Measurements from ENCODE around the gene RGS9.

DNA sequence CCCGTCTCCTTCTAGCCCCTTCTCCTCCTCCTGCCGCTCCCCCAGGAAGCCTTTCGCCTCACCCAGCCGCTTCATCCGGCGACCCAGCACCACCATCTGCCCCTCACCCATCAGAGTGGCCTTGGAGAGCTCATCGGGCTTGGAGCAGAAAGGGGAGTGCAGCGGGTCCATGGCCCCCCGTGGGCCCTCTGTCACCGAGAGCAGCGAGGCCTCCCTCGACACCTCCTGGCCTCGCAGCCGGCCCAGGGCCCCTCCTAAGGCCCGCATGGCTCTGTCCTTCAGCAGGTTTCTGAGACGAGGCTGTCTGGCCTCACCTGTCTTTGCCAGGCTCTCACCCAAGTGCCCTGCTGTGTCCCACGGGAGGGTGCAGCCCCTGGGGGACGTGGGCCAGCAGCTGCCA, 87.9 kb downstream of the RGS9 start:
- TF ChIP-seq, protein P1, sequence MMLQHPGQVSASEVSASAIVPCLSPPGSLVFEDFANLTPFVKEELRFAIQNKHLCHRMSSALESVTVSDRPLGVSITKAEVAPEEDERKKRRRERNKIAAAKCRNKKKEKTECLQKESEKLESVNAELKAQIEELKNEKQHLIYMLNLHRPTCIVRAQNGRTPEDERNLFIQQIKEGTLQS (IDR thresholded peaks at IDR 0.05): no peak
- TF ChIP-seq, protein P2, sequence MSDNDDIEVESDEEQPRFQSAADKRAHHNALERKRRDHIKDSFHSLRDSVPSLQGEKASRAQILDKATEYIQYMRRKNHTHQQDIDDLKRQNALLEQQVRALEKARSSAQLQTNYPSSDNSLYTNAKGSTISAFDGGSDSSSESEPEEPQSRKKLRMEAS (IDR thresholded peaks at IDR 0.05): no peak
- TF ChIP-seq, protein P3, sequence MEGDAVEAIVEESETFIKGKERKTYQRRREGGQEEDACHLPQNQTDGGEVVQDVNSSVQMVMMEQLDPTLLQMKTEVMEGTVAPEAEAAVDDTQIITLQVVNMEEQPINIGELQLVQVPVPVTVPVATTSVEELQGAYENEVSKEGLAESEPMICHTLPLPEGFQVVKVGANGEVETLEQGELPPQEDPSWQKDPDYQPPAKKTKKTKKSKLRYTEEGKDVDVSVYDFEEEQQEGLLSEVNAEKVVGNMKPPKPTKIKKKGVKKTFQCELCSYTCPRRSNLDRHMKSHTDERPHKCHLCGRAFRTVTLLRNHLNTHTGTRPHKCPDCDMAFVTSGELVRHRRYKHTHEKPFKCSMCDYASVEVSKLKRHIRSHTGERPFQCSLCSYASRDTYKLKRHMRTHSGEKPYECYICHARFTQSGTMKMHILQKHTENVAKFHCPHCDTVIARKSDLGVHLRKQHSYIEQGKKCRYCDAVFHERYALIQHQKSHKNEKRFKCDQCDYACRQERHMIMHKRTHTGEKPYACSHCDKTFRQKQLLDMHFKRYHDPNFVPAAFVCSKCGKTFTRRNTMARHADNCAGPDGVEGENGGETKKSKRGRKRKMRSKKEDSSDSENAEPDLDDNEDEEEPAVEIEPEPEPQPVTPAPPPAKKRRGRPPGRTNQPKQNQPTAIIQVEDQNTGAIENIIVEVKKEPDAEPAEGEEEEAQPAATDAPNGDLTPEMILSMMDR (IDR thresholded peaks at IDR 0.05; ENCODE audit: low read depth, low read length, missing input control): no peak
- TF ChIP-seq, protein P4, sequence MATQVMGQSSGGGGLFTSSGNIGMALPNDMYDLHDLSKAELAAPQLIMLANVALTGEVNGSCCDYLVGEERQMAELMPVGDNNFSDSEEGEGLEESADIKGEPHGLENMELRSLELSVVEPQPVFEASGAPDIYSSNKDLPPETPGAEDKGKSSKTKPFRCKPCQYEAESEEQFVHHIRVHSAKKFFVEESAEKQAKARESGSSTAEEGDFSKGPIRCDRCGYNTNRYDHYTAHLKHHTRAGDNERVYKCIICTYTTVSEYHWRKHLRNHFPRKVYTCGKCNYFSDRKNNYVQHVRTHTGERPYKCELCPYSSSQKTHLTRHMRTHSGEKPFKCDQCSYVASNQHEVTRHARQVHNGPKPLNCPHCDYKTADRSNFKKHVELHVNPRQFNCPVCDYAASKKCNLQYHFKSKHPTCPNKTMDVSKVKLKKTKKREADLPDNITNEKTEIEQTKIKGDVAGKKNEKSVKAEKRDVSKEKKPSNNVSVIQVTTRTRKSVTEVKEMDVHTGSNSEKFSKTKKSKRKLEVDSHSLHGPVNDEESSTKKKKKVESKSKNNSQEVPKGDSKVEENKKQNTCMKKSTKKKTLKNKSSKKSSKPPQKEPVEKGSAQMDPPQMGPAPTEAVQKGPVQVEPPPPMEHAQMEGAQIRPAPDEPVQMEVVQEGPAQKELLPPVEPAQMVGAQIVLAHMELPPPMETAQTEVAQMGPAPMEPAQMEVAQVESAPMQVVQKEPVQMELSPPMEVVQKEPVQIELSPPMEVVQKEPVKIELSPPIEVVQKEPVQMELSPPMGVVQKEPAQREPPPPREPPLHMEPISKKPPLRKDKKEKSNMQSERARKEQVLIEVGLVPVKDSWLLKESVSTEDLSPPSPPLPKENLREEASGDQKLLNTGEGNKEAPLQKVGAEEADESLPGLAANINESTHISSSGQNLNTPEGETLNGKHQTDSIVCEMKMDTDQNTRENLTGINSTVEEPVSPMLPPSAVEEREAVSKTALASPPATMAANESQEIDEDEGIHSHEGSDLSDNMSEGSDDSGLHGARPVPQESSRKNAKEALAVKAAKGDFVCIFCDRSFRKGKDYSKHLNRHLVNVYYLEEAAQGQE (IDR thresholded peaks at IDR 0.05): no peak
- TF ChIP-seq EGR1 (IDR thresholded peaks at IDR 0.05; ENCODE audit: low read depth in 2 of 2) (no peak), RAD21 (IDR thresholded peaks at IDR 0.05) (no peak), HNF4G (IDR thresholded peaks at IDR 0.05) (no peak)

All from liver (tissue), 3 donors.